ENCODE data around the gene ACOT8.
"Not testable (repeated sequence)": the region's sequence is repeated elsewhere in the genome, so short reads cannot be mapped to it uniquely, and the experiment has no call there.

The ACOT8 gene

GRCh38 chr20:45851501-45851900 lies 5.7 kb downstream of the ACOT8 start:
- no peak for DNase-seq

GRCh38 chr20:45850926-45851325 lies 6.3 kb downstream of the ACOT8 start:
- DNase-seq, result no peak

DNA sequence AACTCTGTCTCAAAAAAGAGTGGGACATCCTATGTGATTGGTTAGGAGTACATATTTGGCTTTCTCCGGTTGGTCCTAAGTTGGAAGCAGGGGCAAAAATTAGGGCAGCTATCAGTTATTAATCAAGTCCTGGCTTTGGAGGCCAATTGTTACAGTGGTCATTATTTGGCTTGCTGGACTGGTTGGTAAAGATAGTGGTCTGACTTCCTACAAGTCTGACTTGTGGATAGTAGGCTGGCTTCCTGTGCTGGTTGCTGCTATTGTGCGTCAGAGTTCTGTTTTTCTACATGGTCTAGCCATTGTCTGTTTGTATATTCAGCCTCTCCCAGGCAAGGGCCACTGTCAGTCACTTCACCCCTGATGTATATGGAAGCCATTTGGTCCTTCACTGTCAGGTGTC lies 7.0 kb downstream of the ACOT8 start:
- DNase-seq, result no peak

- DNase-seq, result no peak
These were observed 8.1 kb downstream of the ACOT8 start for GRCh38 chr20:45848969-45849582.

- no peak for DNase-seq
These were observed 8.8 kb downstream of the ACOT8 start for GRCh38 chr20:45848421-45848820.

DNA sequence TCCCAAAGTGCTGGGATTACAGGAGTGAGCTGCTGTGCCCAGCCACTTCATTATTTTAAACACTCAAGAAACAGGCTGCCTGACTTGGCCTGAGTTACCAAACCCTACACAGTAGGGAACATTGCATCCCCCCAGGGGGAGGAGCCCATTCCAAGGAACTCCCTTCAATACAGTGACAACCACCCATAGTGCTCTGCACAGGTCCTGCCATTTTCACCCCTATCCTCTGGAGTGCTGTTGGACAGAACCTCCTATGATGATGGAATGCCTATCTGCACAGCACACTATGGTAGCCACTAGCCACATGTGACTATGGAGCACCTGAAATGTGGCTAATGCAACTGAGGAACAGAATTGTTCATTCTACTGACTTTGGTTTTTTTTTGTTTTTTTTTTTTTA lies 11.7 kb downstream of the ACOT8 start:
- DNase-seq, result no peak

DNA sequence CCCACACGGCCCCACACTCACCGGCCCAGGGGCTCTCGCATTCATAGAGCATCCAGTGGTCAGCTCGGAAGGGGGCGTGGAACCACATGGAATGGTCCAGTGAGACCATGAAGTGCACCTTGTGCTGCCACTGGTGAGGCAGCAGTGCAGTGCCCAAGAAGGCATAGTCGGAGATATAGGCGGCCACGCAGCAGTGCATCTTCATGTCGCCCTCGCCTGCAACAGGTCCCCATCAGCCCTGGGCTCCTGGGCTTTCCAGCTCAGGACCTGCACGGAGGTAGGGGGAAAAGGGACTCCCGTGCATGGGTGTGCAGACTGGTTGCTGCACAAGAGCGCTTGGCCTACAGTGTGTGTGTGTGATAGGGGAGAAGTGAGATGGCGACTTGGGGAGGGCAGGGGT lies 13.7 kb downstream of the ACOT8 start:
- DNase-seq, result no peak

- no peak for DNase-seq
These were observed 14.9 kb downstream of the ACOT8 start for GRCh38 chr20:45842169-45842812.

DNA sequence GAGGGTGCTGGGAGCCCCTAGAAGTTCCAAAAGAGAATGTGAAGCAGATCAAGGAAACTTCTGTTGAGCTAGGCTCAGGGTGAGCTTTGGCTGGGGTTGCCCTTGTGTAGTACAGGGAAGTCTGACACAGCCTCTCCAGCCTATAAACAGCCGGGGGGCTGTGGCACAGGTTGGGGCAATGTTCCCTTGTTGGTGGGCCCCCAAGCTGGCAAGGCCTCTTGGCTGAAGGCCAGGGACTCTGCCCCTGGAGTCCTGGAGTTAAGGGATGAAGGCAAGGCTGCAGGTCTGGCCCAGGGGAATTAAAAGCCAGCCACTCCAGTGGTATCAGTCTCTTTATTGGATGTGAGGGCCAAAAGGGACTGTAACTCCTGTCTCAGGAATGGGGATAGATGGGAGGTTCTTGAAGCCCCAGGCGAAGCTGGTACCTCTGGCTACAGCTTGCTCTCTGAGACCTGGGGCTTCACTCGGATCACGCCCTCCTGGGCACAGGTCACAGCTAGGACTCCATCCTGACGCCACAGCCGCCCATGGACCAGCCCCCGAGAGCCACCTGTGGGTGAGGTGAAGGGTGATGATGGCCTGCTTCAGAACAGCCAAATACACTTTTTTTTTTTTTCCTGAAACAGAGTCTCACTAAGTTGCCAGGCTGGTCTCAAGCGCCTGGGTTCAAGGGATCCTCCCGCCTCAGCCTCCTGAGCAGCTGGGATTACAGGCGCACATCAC lies 15.6 kb downstream of the ACOT8 start:
- no peak for DNase-seq

DNA sequence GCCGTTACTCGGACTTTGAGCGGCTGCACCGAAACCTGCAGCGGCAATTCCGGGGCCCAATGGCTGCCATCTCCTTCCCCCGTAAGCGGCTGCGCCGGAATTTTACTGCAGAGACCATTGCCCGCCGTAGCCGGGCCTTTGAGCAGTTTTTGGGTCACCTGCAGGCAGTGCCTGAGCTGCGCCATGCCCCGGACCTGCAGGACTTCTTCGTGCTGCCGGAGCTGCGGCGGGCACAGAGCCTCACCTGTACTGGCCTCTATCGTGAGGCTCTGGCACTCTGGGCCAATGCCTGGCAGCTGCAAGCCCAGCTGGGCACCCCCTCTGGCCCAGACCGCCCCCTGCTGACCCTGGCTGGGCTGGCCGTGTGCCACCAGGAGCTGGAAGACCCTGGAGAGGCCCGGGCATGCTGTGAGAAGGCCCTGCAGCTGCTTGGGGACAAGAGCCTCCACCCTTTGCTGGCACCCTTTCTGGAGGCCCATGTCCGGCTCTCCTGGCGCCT lies 16.4 kb downstream of the ACOT8 start:
- DNase-seq, result no peak

GRCh38 chr20:45836841-45837240 lies 20.4 kb downstream of the ACOT8 start:
- no peak for DNase-seq

- DNase-seq, result peak; percentile 58
These were observed 21.4 kb downstream of the ACOT8 start for GRCh38 chr20:45835825-45836224.

- no peak for DNase-seq
These were observed 21.8 kb downstream of the ACOT8 start for GRCh38 chr20:45835329-45835765.

DNA sequence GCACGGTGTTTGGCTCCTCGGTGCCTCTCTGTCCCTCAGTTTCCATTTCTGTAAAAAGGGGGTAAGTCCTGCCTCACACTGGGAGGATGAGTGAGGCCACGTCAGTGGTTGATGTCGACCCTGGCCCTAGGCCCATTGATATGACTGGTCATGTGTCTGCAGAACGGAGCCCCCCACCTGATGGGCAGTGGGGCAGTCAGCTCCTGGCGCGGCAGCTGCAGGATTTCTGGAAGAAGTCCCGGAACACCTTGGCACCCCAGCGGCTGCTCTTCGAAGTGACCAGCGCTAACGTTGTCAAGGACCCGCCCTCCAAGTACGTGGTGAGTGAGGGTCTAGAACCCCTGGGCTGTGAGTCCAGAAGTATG lies 22.4 kb downstream of the ACOT8 start:
- no peak for DNase-seq

- peak; percentile 65 for DNase-seq
These were observed 23.1 kb downstream of the ACOT8 start for GRCh38 chr20:45833883-45834796.

DNA sequence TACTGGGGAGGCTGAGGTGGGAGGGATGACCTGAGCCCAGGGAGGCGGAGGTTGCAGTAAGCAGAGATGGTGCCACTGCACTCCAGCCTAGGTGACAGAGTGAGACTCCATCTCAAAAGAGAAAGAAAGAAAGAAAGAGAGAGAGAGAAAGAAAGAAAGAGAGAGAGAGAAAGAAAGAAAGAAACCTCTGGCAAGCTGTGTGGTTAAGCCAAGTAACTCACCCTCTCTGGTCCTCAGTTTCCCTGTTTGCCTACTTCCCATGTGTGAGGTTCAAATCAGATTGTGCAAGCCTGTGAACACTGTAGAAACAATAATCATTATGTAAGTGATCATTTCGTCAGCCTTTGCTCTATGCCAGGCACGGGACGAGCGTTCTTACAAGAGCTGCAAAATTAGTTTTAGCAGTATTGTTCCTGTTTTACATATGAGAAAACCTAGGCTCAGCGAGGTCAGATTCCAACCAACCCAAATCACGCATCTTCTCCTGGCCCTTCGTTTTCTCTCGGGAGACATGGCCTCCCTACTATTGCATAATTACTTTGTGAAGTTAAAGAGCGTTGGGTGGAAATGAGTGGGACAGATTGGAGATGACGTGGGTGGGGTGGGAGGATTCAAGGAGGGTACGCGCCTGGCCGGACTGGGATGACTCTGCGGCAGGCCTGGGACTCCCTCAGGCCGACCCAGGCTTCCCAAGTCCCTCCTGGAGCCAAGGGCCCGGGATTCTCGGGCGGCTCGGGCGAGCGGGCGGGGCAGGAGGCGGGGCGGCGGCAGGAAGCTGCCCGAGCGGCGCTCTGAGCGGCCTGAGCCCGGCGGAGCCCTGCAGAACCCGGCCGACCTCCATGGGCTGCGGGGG lies 23.9 kb downstream of the ACOT8 start, which contains the start of gene SNX21:
SNX21 (plus strand) TSS at position 770 of the 853 bp plus-strand sequence. CDS start 121 bp downstream, outside the sequence.
- peak; percentile 93 for DNase-seq

DNA sequence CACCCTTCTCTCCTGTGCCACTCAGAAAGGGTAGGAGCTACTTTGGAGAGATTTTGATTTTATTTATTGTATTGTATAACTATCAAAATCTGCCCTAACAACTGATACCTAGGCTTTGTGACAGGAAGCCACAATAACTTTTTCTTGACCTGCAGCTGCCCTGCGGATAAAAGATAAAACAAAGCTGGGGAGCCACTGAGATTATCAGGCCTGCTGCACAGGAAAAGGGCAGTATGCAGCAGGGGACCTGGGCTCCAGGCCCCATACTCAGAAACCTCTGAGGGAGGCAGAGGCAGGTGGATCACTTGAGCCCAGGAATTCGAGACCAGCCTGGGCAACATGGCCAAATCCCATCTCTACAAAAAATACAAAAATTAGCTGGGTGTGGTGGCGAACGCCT lies 24.6 kb downstream of the ACOT8 start:
- DNase-seq, result no peak

GRCh38 chr20:45829673-45830106 lies 27.5 kb downstream of the ACOT8 start:
- DNase-seq, result not testable (repeated sequence)

GRCh38 chr20:45828589-45828988 lies 28.6 kb downstream of the ACOT8 start:
- peak; percentile 69 for DNase-seq

- no peak for DNase-seq
These were observed 29.5 kb downstream of the ACOT8 start for GRCh38 chr20:45827712-45828111.

- no peak for DNase-seq
These were observed 30.1 kb downstream of the ACOT8 start, which contains the start of gene TNNC2 for GRCh38 chr20:45827030-45827652. TSS of gene TNNC2 (minus strand) at chr20:45827312. CDS start at chr20:45827248, 64 bp downstream.

Data from fibroblast of skin of back (primary cell).